Measurements from ENCODE around the gene XRCC1.

GRCh38 chr19:43584484-43584883 lies 9.2 kb upstream of the XRCC1 start:
- TF ChIP-seq CTCF (IDR thresholded peaks at IDR 0.05) (no peak), TEAD4 (IDR thresholded peaks at IDR 0.05; ENCODE audit: borderline replicate concordance, insufficient read depth) (no peak), GATA2 (CRISPR knock-in tag; IDR thresholded peaks at IDR 0.05) (no peak), REST (IDR thresholded peaks at IDR 0.05; ENCODE audit: low read depth, low read length) (no peak), GABPA (IDR thresholded peaks at IDR 0.05; ENCODE audit: low read depth) (no peak), SMC3 (IDR thresholded peaks at IDR 0.05; ENCODE audit: low read depth, low read length) (no peak)

Data from SK-N-SH (cell line).